Ectodermal cell (in vitro differentiated cells): Measurements from ENCODE around the gene MCTP1.

Experiments
- H3K27ac ChIP-seq: 2 replicates; pipeline ENCODE4 v1.7.0; 2013; ENCODE audit warnings: mild to moderate bottlenecking, low read depth, low read length; ENCODE audit not compliant: insufficient read depth, poor library complexity, severe bottlenecking
- H3K27me3 ChIP-seq: 2 replicates; pipeline ENCODE4 v1.7.0; 2013; ENCODE audit warnings: mild to moderate bottlenecking, low read length; ENCODE audit not compliant: insufficient read depth, control insufficient read depth, poor library complexity, severe bottlenecking
- H3K36me3 ChIP-seq: one replicate; pipeline ENCODE4 v1.7.0; 2013; ENCODE audit warnings: low read length; ENCODE audit not compliant: control insufficient read depth, insufficient read depth
- H3K4me1 ChIP-seq: one replicate; pipeline ENCODE4 v1.7.0; 2013; ENCODE audit warnings: low read length; ENCODE audit not compliant: control insufficient read depth, insufficient read depth
- H3K4me3 ChIP-seq: 2 replicates; pipeline ENCODE4 v1.7.0; 2013; ENCODE audit warnings: low read depth, low read length, control low read depth; ENCODE audit not compliant: insufficient read depth
- H3K9me3 ChIP-seq: 2 replicates; pipeline ENCODE4 v1.7.0; 2013; ENCODE audit warnings: mild to moderate bottlenecking, low read length, moderate library complexity; ENCODE audit not compliant: control insufficient read depth
- WGBS, 2 experiments: methylation state at CpG; one replicate each; pipeline ENCODE4 v1.1.7; 2013; ENCODE audit warnings: missing lambda C conversion rate in 2 of 2; 5-methylcytosine and 5-hydroxymethylcytosine counted together

MCTP1 gene

GRCh38 chr5:94820488-94820887 is 464.4 kb downstream of the MCTP1 start:
- H3K4me1 ChIP-seq, result no peaks in the 10 kb centered on the region
- 90 to 97% methylated on average over 3 of the region's 3 CpGs for whole genome bisulfite sequencing, 2 experiments
- H3K4me3 ChIP-seq, result no peak overlapping the region

DNA sequence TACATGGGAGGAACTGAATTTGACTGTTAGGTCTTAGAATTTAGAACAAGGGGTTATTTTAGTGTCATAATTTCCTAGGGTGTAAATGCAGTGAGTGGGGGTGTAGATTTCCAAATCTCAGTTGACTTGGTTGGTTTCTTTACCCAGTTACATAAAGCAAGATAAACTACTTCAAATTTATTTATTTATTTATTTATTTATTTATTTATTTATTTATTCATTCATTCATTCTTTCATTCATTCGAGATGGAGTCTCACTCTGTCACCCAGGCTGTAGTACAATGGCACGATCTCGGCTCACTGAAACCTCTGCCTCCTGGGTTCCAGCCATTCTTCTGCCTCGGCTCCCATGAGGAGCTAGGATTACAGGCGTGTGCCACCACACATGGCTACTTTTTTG is 466.0 kb downstream of the MCTP1 start:
- H3K36me3 ChIP-seq, result no peaks in the 10 kb centered on the region
- no peak overlapping the region for H3K27ac ChIP-seq
- H3K4me1 ChIP-seq, result no peaks in the 10 kb centered on the region
- whole genome bisulfite sequencing, 2 experiments, result 76 to 79% methylated on average over 5 of the region's 5 CpGs
- no peak overlapping the region for H3K4me3 ChIP-seq
- no peaks in the 10 kb centered on the region for H3K27me3 ChIP-seq
- no peaks in the 10 kb centered on the region for H3K9me3 ChIP-seq

More at GRCh38 chr5:94820488-94820887, 464.4 kb downstream of the MCTP1 start:
- Histone ChIP-seq H3K36me3 (no peaks in the 10 kb centered on the region), H3K27ac (no peak overlapping the region), H3K27me3 (no peaks in the 10 kb centered on the region), H3K9me3 (no peaks in the 10 kb centered on the region)

DNA sequence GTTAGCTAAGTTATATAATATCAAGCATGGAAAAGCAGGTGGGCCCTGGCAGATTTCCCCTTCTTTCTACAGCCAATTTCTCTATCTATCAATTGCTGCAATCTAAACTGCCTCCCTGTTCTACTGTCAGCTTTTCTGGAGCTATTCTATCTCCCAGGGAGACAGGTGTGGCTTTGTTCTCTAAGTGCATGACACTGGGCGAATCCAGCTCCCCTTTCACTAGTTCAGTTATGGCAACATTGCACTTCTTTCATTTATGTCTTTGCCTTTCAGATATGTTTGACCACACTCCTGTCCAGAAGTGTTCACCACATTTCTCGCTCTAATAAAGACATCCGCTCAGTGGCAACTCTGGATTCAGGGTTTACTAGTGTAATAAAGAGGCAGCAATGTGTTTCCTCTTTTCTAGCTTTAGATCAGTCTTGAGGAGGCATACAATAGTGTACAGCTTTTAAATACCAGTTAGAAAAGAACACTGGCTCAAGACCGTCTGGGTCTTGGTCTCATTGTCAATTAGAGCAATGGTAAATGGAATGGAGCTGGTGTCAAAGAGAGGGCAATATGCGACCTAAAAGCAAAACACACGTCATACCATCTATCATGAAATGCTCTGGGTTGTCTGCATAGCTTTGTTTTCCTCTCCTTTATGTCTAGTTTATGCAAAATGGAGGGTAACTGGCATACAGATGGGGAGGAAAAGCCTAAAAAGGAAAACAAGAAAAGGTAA is 469.4 kb downstream of the MCTP1 start:
- no peaks in the 10 kb centered on the region for H3K4me1 ChIP-seq
- H3K36me3 ChIP-seq, result no peaks in the 10 kb centered on the region
- WGBS, 2 experiments, result 91 to 94% methylated on average over 6 of the region's 6 CpGs
- H3K27me3 ChIP-seq, result no peaks in the 10 kb centered on the region
- H3K27ac ChIP-seq, result no peak overlapping the region
- H3K4me3 ChIP-seq, result no peak overlapping the region
- no peaks in the 10 kb centered on the region for H3K9me3 ChIP-seq

DNA sequence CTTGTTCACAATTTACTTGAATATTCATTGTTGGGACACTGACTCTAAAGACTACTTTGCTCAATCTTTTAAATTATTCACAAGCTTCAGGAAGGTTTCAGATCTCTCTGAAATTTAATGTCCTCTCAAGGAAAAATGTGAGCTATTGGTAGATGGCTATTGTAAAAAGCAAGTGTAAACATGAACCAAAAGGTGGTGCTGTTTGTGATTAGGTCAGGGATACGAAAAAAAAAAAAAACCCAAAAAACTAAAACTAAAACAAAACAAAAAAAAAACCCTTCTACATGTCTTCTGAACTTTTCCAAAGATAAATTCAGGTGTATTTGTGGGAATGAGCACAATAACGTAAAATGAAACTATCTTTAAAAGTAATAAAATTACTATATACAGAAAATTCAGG is 472.7 kb downstream of the MCTP1 start:
- H3K4me1 ChIP-seq, result no peaks in the 10 kb centered on the region
- H3K4me3 ChIP-seq, result no peak overlapping the region
- H3K27ac ChIP-seq, result no peak overlapping the region
- H3K9me3 ChIP-seq, result no peaks in the 10 kb centered on the region
- H3K27me3 ChIP-seq, result no peaks in the 10 kb centered on the region
- WGBS, 2 experiments, result no CpG with 5 or more reads among the region's 2 CpGs
- H3K36me3 ChIP-seq, result no peaks in the 10 kb centered on the region

DNA sequence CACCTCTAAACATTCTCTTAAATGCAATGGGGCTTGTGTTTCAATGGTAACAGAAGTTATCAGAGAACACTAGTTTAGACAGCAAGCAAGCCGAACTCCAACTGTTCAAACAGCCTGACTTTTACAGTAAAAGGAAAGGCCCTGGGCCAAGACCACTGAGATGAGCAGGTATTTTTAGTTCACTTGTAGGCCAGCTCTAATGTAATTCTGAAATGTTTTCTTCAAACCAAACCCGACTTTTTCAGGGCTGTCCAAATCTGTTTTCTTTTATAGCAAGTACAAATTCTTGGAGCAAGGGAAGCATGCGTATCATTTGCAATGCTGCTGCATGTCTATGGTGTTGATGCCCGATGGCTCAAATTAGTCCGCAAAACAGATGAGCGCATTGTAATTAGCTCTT is 473.6 kb downstream of the MCTP1 start:
- H3K36me3 ChIP-seq, result no peaks in the 10 kb centered on the region
- 92 to 94% methylated on average over 6 of the region's 6 CpGs for WGBS, 2 experiments
- no peaks in the 10 kb centered on the region for H3K4me1 ChIP-seq
- no peaks in the 10 kb centered on the region for H3K27me3 ChIP-seq
- H3K27ac ChIP-seq, result no peak overlapping the region
- H3K4me3 ChIP-seq, result no peak overlapping the region
- H3K9me3 ChIP-seq, result no peaks in the 10 kb centered on the region

- H3K4me3 ChIP-seq, result no peak overlapping the region
- H3K36me3 ChIP-seq, result no peaks in the 10 kb centered on the region
- no peak overlapping the region for H3K27ac ChIP-seq
- H3K9me3 ChIP-seq, result no peaks in the 10 kb centered on the region
- H3K4me1 ChIP-seq, result no peaks in the 10 kb centered on the region
- H3K27me3 ChIP-seq, result no peaks in the 10 kb centered on the region
- WGBS, 2 experiments, result 88 to 98% methylated on average over 2 of the region's 2 CpGs
Observed at GRCh38 chr5:94810877-94811276, 474.0 kb downstream of the MCTP1 start.

DNA sequence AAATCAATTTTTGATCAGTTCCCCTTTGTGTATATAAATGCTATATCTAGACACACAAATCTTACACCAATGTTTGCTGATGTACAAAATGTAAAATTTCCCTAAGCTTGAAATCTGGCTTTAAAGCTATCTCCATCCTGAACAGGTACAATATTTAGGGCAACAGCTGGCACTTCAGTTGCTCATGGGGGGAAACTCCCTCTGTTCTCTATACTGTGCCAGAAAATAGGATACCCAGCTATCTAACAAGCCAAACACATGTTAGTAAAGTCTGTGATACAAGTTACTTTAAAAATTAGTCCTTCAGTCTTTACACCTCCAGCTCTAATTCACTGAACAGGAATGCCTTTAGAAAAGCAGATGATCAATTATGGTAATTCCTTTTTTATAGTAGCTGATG is 474.6 kb downstream of the MCTP1 start:
- Histone ChIP-seq H3K4me3 (no peak overlapping the region), H3K4me1 (no peaks in the 10 kb centered on the region), H3K27me3 (no peaks in the 10 kb centered on the region), H3K36me3 (no peaks in the 10 kb centered on the region), H3K9me3 (no peaks in the 10 kb centered on the region), H3K27ac (no peak overlapping the region)

DNA sequence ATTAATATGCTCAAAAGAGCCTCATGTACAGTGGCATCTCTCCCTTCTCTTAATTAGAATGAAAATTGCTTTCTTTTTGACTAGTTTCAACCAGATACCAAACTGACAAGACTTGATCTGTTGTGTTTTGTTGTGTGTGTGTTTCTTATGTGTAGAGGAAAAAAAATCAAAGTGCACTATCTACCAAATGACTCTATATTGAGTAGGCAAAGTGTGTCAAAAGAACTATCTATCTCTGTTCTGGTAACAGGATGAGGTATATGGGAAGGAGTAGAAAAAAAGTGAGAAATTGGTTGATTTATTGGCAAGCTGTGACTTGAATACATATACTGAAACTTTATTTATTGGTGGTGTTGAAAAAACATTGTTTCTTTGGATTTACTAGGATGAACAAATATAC is 476.4 kb downstream of the MCTP1 start:
- Histone ChIP-seq H3K27me3 (no peaks in the 10 kb centered on the region), H3K36me3 (no peaks in the 10 kb centered on the region), H3K4me1 (no peaks in the 10 kb centered on the region), H3K9me3 (no peaks in the 10 kb centered on the region), H3K4me3 (no peak overlapping the region), H3K27ac (no peak overlapping the region)

- no peaks in the 10 kb centered on the region for H3K36me3 ChIP-seq
- 100% methylated on average over 1 of the region's 1 CpG for WGBS, 2 experiments
- no peak overlapping the region for H3K4me3 ChIP-seq
- no peaks in the 10 kb centered on the region for H3K27me3 ChIP-seq
- no peaks in the 10 kb centered on the region for H3K9me3 ChIP-seq
- no peak overlapping the region for H3K27ac ChIP-seq
- H3K4me1 ChIP-seq, result no peaks in the 10 kb centered on the region
Observed at GRCh38 chr5:94807985-94808384, 476.9 kb downstream of the MCTP1 start.

DNA sequence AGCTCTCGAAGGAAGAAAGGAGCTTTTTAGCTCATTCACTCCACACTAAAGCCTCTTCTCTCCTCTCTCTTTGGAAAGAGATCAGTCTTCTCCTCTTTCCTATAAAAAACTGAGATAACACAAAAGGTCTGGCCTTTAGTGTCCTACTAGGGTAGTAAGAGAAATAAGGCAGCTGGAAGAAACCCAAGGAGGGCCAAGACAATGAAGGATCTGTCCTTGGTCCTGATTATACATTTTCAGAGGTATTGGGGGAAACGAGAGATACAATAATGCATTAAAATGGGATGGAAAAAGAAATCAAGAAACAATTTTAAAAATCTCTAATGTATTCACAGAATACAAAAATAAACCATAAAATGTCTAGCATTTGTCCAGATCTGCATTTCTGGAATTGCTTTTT is 482.4 kb downstream of the MCTP1 start:
- no peak overlapping the region for H3K27ac ChIP-seq
- H3K4me3 ChIP-seq, result no peak overlapping the region
- H3K36me3 ChIP-seq, result no peaks in the 10 kb centered on the region
- no peaks in the 10 kb centered on the region for H3K9me3 ChIP-seq
- WGBS, 2 experiments, result 81 to 83% methylated on average over 2 of the region's 2 CpGs
- H3K4me1 ChIP-seq, result no peaks in the 10 kb centered on the region
- H3K27me3 ChIP-seq, result no peaks in the 10 kb centered on the region

- Histone ChIP-seq H3K36me3 (no peaks in the 10 kb centered on the region), H3K4me1 (no peaks in the 10 kb centered on the region), H3K27me3 (no peaks in the 10 kb centered on the region), H3K4me3 (no peak overlapping the region), H3K27ac (no peak overlapping the region), H3K9me3 (no peaks in the 10 kb centered on the region)
- WGBS, 2 experiments, result 87 to 91% methylated on average over 3 of the region's 3 CpGs
Observed at GRCh38 chr5:94796586-94796985, 488.3 kb downstream of the MCTP1 start.
